Sigmoid colon (tissue), 4 donors: ENCODE results near the gene SNW1.

Source experiments
- EP300 ChIP-seq, 4 donors: sonication (generic); formaldehyde crosslinking; IDR thresholded peaks; one replicate each; pipeline ENCODE4 v1.6.1; 2017; ENCODE audit warnings: antibody characterized with exemption in 4 of 4
- POLR2AphosphoS5 ChIP-seq, 4 donors: sonication (generic); formaldehyde crosslinking; IDR thresholded peaks; one replicate each; pipeline ENCODE4 v1.6.1; 2017; ENCODE audit warnings: antibody characterized with exemption in 4 of 4

- TF ChIP-seq POLR2AphosphoS5 (IDR thresholded peaks at IDR 0.05) (no peak), EP300 (IDR thresholded peaks at IDR 0.05) (no peak)
Measured at GRCh38 chr14:77674931-77675330, 86.0 kb downstream of the SNW1 start.
